Spinal cord (tissue), 10 donors: ENCODE data around the gene RNF157. TPM values are rescaled to one million over a fixed set of nuclear protein-coding genes. Genes with fewer than 3 reads are reported as not detected.
A peak's percentile ranks its signal among the peaks of the same experiment; 100 is the strongest.

Experiments used
- DNase-seq, 6 donors: peaks; one replicate each; pipeline versions ENCODE4 v3.0.0 to v3.0.0-alpha.2; 2013 to 2015; ENCODE audit warnings: low spot score in 6 of 6, low read depth in 4 of 6
- H3K27ac ChIP-seq: one replicate; pipeline ENCODE4 v1.5.1; 2013; ENCODE audit warnings: low read depth, low read length, control low read depth
- H3K27me3 ChIP-seq: one replicate; pipeline ENCODE4 v1.6.1; 2013; ENCODE audit warnings: low read length; ENCODE audit not compliant: control insufficient read depth, insufficient read depth
- H3K36me3 ChIP-seq: one replicate; pipeline ENCODE4 v1.6.1; 2013; ENCODE audit warnings: low read length; ENCODE audit not compliant: control insufficient read depth, insufficient read depth
- H3K4me1 ChIP-seq: one replicate; pipeline ENCODE4 v1.6.1; 2013; ENCODE audit warnings: low read length; ENCODE audit not compliant: control insufficient read depth, insufficient read depth
- H3K4me3 ChIP-seq: one replicate; pipeline ENCODE4 v1.5.1; 2013; ENCODE audit warnings: low read depth, low read length, control low read depth
- H3K9me3 ChIP-seq: one replicate; pipeline ENCODE4 v1.6.1; 2013; ENCODE audit warnings: low read length; ENCODE audit not compliant: control insufficient read depth, insufficient read depth
- WGBS: methylation state at CpG from one replicate; pipeline ENCODE4 v1.1.5; 2013; ENCODE audit warnings: missing lambda C conversion rate; ENCODE audit not compliant: insufficient coverage; 5-methylcytosine and 5-hydroxymethylcytosine counted together
- polyA plus RNA-seq, 2 donors: library from polyadenylated mRNA; unstranded; fragments of 120-200 nt; gene quantifications; one replicate each; pipeline ENCODE4 v1.2.1, GENCODE V29; 2013; ENCODE audit not compliant: insufficient read length in 2 of 2
- total RNA-seq, 2 donors: library from RNA; depleted of rRNA in 1 of 2; stranded (reverse); fragments of 120-200 nt in 1 of 2; fragments of >200 nt in 1 of 2; gene quantifications; one replicate each; pipeline versions ENCODE4 v1.2.3 to v1.2.4, GENCODE V29; 2013 to 2014
- donor health status: healthy.

The RNF157 gene
- total and polyA plus RNA-seq, 4 donors, result 22.8 to 196 (median 126) TPM

- Histone ChIP-seq H3K4me3 (no peak overlapping the region), H3K9me3 (no peaks in the 10 kb centered on the region), H3K27me3 (no peaks in the 10 kb centered on the region), H3K4me1 (peaks cover 21% of the 10 kb centered on the region), H3K36me3 (peaks cover 32% of the 10 kb centered on the region), H3K27ac (peak overlapping the region; percentile 58)
- peak in 3 of 6 donors; percentile 47 to 71 (median 57) for DNase-seq
- 53% methylated on average over 3 of the region's 7 CpGs for WGBS
These were observed 74.1 kb downstream of the RNF157 start for GRCh38 chr17:76166168-76166567.

GRCh38 chr17:76164331-76164730, 76.0 kb downstream of the RNF157 start:
- Histone ChIP-seq H3K27me3 (no peaks in the 10 kb centered on the region), H3K36me3 (peaks cover 32% of the 10 kb centered on the region), H3K27ac (no peak overlapping the region), H3K4me1 (peaks cover 21% of the 10 kb centered on the region), H3K9me3 (no peaks in the 10 kb centered on the region), H3K4me3 (no peak overlapping the region)
- 20% methylated on average over 1 of the region's 2 CpGs for whole genome bisulfite sequencing
- DNase-seq, result no peak

- DNase-seq, result peak in 1 of 6 donors; percentile 5
- H3K27ac ChIP-seq, result no peak overlapping the region
- H3K9me3 ChIP-seq, result no peaks in the 10 kb centered on the region
- peaks cover 21% of the 10 kb centered on the region for H3K4me1 ChIP-seq
- H3K27me3 ChIP-seq, result no peaks in the 10 kb centered on the region
- no peak overlapping the region for H3K4me3 ChIP-seq
- WGBS, result 100% methylated on average over 1 of the region's 4 CpGs
- H3K36me3 ChIP-seq, result peaks cover 36% of the 10 kb centered on the region
These were observed 76.4 kb downstream of the RNF157 start for GRCh38 chr17:76163919-76164318.

- no peaks in the 10 kb centered on the region for H3K9me3 ChIP-seq
- WGBS, result 93% methylated on average over 12 of the region's 20 CpGs
- peaks cover 48% of the 10 kb centered on the region for H3K36me3 ChIP-seq
- no peak overlapping the region for H3K27ac ChIP-seq
- no peaks in the 10 kb centered on the region for H3K27me3 ChIP-seq
- H3K4me1 ChIP-seq, result peaks cover 17% of the 10 kb centered on the region
- DNase-seq, result no peak
- no peak overlapping the region for H3K4me3 ChIP-seq
These were observed 78.5 kb downstream of the RNF157 start for GRCh38 chr17:76161619-76162266.

GRCh38 chr17:76160896-76161528, 79.3 kb downstream of the RNF157 start:
- no peaks in the 10 kb centered on the region for H3K9me3 ChIP-seq
- DNase-seq, result no peak
- H3K27ac ChIP-seq, result no peak overlapping the region
- peaks cover 13% of the 10 kb centered on the region for H3K4me1 ChIP-seq
- peaks cover 54% of the 10 kb centered on the region for H3K36me3 ChIP-seq
- no peak overlapping the region for H3K4me3 ChIP-seq
- no peaks in the 10 kb centered on the region for H3K27me3 ChIP-seq
- WGBS, result 74% methylated on average over 5 of the region's 8 CpGs

GRCh38 chr17:76159157-76159556, 81.1 kb downstream of the RNF157 start:
- H3K27ac ChIP-seq, result no peak overlapping the region
- 92% methylated on average over 8 of the region's 9 CpGs for WGBS

GRCh38 chr17:76157759-76158158, 82.5 kb downstream of the RNF157 start:
- no peaks in the 10 kb centered on the region for H3K9me3 ChIP-seq
- DNase-seq, result no peak
- no peak overlapping the region for H3K27ac ChIP-seq
- H3K36me3 ChIP-seq, result peaks cover 52% of the 10 kb centered on the region
- no peak overlapping the region for H3K4me3 ChIP-seq
- no peaks in the 10 kb centered on the region for H3K27me3 ChIP-seq
- peaks cover 7% of the 10 kb centered on the region for H3K4me1 ChIP-seq
- 89% methylated on average over 4 of the region's 5 CpGs for WGBS

More at GRCh38 chr17:76159157-76159556, 81.1 kb downstream of the RNF157 start:
- no peak overlapping the region for H3K4me3 ChIP-seq
- H3K9me3 ChIP-seq, result no peaks in the 10 kb centered on the region
- no peaks in the 10 kb centered on the region for H3K27me3 ChIP-seq
- peaks cover 58% of the 10 kb centered on the region for H3K36me3 ChIP-seq
- no peak for DNase-seq
- H3K4me1 ChIP-seq, result peaks cover 10% of the 10 kb centered on the region

GRCh38 chr17:76156662-76156991, 83.7 kb downstream of the RNF157 start:
- DNase-seq, result no peak
- H3K9me3 ChIP-seq, result no peaks in the 10 kb centered on the region
- H3K4me3 ChIP-seq, result no peak overlapping the region
- 75% methylated on average over 8 of the region's 8 CpGs for WGBS
- peaks cover 7% of the 10 kb centered on the region for H3K4me1 ChIP-seq
- H3K27ac ChIP-seq, result no peak overlapping the region
- H3K36me3 ChIP-seq, result peaks cover 56% of the 10 kb centered on the region
- H3K27me3 ChIP-seq, result no peaks in the 10 kb centered on the region

- WGBS, result 72% methylated on average over 12 of the region's 13 CpGs
- no peaks in the 10 kb centered on the region for H3K9me3 ChIP-seq
- no peak overlapping the region for H3K4me3 ChIP-seq
- DNase-seq, result no peak
- peaks cover 7% of the 10 kb centered on the region for H3K4me1 ChIP-seq
- no peaks in the 10 kb centered on the region for H3K27me3 ChIP-seq
- no peak overlapping the region for H3K27ac ChIP-seq
- H3K36me3 ChIP-seq, result peaks cover 55% of the 10 kb centered on the region
These were observed 84.2 kb downstream of the RNF157 start for GRCh38 chr17:76155988-76156661.
